HG03139 (cell line): ENCODE data around the gene LILRB4.
"Not testable (repeated sequence)": the region's sequence is repeated elsewhere in the genome, so short reads cannot be mapped to it uniquely, and the experiment has no call there.

Experiments
- ATAC-seq: cut with Tn5 transposase; IDR thresholded peaks from one replicate; pipeline ENCODE4 v1.9.1; 2021; ENCODE audit not compliant: unreplicated experiment

Gene LILRB4

DNA sequence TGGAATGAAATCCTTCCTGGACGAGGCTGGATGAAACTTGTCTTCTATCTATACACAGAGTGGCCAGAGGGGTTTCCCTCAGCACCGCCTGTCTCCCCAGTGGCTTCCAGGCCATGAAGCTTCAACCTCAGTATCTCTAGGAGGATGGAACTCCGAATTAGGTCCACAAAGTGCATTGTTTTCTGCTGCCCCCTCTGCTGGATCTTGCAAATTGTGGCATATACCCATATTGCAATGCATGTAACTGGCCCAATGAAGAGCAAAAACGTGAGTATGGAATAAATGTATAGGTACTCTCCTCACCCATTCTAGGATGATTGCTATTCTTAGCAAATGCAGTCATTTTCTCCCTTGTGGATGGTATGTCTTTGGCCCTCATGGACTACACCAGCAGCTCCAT lies 14.7 kb upstream of the LILRB4 start:
- ATAC-seq = no peak

DNA sequence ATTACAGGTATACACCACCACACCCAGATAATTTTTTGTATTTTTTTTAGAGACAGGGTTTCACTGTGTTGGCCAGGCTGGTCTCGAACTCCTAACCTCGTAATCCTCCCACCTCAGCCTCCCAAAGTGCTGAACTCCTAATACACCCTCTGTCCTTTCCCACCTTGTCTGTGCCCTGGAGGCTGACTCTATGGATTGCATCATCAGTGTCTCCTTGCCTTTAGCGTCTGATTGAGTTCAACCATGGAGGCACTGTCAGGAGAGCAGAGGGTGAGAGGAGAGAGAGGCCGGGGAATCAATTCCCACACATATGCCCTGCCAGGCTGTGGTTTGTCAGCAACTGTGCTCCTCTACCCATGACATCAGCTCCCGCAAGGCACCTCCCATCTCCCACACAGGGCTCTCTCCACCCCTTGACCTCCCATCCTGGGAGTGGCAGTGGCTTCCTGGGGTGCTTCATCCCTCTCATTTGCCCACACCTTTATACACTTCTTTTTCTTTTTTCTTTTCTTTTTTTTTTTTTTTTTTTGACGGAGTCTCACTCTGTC lies 12.6 kb upstream of the LILRB4 start:
- no peak for ATAC-seq

DNA sequence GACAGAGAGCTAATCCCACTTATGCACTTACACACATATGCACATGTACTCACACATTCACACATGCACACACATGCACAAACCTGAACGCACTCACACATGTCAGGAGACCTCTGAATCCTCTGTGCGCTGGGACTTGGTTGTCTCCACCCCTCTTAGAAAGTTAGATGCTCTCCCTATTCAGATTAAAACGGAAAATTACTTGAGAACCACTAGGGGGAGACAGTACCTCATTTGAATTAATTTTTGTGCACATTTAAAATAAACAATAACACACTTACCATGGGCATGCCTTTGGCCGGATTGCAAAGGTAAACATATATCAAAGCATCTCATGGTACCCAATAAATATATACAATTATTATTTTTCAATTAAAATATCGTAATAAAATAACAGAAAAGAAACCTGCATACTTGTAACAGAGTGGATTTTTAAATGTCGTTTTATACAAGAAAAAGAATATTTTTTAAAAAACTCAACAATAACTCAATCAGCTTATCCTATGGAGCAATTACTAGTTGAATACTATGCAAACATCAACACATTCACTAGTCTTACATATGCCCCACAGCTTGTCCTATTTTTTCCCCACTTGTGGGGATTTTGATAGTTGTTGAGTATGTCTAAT lies 9.5 kb upstream of the LILRB4 start:
- no peak for ATAC-seq

DNA sequence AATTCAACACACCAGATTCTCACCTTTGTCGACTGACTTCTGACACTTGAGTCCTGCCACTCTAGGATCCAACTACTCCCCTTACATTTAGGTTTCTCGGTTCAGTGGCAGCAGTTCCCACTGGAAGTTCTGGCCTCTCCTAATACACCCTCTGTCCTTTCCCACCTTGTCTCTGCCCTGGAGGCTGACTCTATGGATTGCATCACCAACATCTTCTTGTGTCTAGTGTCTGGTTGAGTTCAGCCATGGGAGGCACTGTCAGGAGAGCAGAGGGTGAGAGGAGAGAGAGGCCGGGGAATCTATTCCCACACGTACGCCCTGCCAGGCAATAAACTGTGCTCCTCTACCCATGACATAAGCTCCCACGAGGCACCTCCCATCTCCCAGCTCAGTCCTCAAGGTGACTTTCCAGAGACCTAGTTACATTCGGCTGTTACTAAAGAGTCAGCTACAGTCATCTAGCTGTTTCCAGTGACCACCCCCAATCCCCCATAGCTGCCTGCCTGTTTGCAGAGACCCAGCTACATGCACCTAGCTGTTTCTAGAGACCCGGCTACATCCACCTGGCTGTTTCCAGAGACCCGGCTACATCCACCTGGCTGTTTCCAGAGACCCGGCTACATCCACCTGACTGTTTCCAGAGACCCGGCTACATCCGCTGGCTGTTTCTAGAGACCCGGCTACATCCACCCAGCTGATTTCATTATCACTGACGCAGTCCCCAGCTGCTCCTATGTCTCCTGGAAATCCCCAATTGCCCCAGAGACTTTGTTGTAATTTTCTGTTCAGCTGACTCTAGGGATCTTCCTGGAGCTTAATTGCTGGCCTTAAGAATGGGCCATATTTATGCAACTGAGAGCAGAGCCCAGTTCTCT lies 8.1 kb upstream of the LILRB4 start:
- ATAC-seq = no peak

DNA sequence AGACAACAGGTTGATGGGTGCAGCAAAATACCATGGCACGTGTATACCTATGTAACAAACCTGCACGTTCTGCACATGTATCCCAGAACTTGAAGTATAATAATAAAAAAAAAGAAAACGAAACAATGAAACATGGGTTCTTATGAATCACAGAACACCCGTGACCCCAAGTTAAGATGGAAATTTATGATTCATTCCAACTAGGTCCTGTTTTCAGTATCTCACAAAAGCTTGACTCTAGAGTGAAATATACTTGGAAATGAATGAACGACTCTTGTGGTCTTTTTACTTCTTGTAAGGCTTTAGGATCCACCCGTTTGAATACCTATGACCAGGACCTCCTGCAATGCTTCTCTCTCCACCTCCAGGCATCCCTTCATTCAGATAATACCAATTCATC lies 3.5 kb upstream of the LILRB4 start:
- no peak for ATAC-seq

DNA sequence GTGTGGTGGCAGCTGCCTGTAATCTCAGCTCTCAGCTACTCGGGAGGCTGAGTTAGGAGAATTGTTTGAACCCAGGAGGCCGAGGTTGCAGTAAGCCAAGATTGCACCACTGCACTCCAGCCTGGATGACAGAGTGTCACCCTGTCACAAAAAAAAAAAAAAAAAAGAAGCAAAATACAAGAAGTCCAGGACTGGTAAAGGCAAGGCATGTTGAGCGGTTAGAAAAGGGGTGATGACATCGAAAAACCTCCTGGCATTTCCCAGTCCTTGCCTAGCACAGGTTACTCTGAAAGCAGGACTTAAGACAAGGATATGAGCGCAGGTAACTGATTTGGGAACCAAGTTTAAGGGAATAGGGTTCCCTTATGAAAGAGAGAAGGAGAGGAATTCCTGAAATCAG lies 2.5 kb upstream of the LILRB4 start:
- no peak for ATAC-seq

DNA sequence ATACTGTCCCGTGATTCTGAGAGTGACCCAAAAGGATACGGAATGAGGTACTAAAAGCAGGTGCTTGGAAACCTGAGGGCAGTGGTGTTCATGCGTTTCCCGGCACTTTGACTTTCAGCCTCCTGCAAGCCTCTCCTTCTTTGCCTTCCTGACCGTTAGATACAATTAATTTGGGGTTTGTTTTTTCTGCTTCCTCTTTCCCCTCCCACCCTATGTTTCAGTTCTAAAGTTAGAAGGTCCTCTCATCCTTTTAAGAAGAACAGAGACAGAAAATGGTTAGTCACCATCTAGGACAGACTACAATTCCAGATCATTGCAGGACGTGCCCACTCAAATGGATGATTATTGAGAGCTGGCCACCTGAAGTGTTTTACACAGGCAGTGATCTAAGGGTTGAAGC lies 1.8 kb upstream of the LILRB4 start:
- ATAC-seq = no peak

DNA sequence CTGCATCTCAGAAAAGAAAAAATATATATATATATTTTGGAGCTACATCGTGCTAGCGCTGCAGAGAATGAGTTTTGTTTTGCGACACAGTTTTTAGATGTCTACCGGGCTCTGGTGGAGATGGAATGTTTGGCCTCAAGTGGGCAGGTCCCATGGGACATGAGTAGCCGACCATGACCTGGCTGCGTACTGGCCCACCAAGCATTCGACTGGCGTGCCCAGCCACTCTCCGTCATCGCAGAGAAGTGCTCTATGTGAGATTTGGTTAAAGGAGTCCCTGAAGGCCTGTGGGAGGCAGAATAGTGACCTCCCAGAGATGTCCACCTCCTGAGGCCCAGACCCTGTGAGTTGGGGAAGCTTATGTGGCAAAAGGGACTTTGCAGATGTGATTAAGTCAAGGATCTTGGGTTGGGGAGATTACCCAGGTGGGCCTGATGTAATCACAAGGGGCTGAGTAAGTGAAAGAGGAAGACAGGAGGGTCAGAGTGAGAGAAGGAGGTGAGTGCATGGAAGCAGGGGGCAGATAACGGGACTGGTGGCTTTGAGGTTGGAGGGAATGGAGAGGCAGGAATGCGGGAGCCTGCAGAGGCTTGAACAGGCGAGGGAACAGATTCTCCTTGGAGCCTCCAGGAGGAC lies 821 bp upstream of the LILRB4 start:
- ATAC-seq = no peak

DNA sequence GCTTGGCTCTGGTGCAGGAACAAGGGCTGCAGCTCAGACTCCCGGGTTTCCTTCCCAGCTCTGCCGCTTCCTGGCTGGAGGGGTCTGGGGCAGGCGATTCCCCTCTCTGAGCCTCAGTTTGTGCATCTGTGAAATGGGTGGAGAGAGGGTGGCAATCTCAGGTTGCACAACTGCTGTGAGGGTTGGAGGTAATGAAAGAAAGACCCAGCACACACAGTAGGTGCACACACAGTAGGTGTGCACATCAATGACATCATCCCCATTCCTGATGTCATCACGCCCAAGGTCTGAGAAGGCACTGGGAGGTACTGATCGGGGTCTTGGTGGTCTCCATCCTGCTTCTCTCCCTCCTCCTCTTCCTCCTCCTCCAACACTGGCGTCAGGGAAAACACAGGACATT lies 2.7 kb downstream of the LILRB4 start:
- no peak for ATAC-seq

DNA sequence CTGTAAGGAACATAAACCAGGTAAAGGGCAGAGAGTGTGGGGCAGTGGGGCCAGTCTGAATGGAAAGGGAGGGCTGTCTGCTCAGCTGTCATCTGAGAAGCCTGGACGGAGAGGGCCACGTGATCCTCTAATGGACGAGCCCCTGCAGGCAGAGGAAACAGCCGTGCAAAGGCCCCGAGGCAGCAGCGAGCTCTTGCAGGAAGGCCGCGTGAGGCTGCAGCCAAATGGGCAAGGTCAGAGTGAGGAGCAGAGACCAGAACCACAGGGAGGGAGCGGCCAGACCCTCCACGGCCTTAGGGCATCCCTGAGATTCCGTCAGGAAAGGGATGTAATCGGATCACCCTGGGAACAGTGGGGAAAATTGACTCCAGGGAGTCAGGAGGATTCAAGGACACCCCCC lies 4.4 kb downstream of the LILRB4 start:
- no peak for ATAC-seq

DNA sequence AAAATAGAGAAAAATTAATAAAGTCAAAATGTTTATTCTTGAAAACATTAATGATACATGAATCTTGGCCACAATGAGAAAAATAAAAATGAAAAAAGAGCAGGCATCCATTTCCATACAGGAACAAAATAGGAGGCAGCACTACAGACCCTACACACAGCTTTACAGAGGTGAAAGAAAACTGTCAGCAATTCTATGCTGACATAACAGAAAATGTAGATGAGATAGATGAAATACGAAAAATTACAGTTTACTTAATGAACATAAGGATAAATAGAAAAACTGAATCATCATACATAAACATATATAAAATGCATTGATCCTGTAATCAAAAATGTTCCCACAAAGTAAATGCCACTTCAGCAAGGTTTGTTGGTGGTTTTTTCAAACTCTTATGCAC lies 5.6 kb downstream of the LILRB4 start:
- no peak for ATAC-seq

DNA sequence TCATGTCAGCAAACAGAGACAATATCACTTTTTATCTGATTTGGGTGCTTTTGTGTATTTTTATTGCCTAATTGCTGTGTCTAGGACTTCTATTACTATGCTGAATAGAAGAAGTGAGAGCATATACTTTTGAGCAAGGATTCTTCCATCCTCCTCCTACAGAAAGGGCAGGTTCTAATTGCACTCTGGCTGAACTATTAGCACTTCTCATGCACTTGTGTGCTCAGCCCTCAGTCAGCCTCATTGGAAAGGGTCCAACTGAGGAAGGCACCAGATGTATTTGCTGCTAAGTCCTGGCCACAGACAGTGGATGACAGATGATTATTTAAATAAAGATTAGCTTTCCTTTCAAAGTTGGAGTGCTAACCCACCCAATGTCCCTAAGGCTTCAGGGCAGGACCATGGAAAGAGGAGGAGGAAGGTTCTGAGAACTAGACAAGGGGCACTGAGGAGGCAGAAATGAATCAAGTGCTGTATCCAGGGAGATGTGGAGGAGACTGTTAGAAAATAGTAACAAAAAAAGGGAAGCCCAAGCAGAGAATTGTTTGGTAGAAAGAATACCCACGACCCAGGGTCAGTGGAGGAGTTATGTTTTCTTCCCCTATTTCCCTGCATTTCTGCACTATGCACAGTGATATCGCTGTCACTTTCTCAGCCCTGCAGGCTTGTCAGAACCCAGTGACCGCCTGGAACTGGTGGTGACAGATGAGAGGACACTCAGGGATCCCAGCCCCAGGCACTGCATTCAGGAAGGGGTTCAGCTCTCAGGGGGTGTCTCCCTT lies 8.0 kb downstream of the LILRB4 start:
- ATAC-seq = no peak

DNA sequence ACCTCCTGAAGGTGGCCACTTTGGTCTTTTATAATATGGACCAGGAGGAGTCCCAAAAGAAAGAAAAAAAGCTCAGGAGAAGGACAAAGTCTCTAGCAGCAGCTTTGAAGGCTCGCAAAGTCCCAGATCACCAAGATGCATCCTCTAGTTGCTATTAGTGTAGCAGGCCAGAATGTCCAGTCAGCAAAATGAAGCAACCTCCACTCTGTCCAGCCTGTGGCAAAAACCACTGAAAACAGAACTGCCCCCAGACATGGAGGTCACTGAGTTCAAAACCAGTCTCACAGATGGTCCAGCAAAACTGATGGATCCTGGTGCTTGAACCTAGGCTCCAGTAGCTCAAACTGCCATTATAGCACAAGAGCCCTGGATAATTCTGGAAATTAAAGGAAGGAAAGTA lies 10.4 kb downstream of the LILRB4 start:
- ATAC-seq = no peak

DNA sequence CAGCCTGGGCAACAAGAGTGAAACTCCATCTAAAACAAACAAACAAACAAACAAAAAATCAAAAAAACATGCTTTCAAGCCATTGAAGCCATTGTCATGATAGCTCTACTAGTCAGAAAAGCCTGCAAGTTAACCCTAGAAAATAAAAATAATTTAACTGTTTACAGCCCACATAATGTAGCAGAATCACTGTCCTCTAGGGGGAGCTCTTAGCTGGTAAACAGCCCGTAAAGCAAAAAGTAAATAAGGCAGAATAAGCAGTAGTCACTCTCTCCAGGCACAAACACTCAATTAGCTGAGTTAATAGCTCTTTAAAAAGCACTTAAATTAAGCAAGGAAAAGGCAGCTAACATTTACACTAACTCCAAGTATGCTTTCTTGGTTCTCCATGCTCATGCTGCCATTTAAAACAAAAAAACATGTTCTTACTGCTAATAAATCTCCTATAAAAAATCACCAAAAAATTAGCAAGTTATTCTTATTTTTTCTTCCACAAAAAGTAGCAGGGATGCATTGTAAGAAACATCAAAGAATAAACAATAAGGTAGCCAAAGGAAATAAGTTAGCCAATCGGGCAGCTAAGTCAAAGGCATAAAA lies 11.3 kb downstream of the LILRB4 start:
- ATAC-seq = no peak

DNA sequence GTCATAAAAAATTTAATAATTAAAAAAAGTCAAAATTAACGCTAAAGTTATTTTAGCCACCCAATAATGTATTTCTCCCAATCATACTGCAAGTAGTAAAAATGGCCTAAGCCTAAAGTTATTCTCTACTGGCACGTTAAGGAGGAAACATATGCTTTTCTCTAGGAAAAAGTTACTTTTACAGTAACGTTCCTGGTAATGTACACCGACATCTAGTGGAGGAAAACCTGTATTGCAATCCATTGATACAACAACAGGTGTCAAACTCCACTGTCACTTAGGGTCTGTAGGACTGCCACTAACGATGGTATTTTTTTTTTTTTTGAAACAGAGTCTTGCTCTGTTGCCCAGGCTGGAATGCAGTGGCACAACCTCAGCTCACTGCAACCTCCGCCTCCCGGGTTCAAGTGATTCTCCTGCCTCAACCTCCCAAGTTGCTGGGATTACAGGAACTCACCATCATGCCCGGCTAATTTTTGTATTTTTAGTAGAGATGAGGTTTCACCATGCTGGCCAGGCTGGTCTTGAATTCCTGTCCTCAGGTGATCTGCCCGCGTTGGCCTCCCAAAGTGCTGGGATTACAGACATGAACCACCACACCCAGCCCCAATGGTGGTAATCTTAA lies 13.5 kb downstream of the LILRB4 start:
- ATAC-seq = not testable (repeated sequence)

DNA sequence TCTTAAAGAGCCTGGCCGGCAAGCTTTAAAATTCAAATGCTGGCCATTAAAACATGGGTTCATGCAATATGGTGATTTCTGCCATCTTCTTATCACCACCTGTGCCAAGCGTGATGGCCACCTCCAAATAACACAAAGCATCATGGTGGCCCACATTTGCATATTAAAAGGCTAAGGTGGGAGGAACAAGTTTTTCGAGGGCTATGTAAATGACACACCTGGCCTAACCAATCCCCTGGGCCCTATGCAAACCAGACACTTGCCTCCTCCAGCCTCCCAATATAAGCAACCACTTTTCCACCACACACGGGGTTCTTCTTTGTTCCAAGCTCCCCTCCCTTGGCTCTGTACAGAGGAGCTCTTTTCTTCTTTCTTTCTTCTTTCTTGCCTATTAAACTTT lies 14.4 kb downstream of the LILRB4 start:
- no peak for ATAC-seq

DNA sequence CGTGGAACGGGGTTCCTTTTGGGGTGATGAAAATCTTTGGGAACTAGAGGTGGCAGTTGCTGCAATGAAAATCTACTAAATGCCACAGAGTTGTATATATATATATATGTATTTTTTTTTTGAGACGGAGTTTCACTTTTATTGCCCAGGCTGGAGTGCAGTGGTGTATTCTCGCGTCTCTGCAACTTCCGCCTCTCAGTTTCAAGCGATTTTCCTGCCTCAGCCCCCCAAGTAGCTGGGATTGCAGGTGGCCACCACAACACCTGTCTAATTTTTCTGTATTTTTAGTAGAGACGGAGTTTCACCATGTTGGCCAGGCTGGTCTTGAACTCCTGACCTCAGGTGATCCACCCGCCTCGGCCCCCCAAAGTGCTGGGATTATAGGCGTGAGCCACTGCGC lies 18.8 kb downstream of the LILRB4 start:
- not testable (repeated sequence) for ATAC-seq

DNA sequence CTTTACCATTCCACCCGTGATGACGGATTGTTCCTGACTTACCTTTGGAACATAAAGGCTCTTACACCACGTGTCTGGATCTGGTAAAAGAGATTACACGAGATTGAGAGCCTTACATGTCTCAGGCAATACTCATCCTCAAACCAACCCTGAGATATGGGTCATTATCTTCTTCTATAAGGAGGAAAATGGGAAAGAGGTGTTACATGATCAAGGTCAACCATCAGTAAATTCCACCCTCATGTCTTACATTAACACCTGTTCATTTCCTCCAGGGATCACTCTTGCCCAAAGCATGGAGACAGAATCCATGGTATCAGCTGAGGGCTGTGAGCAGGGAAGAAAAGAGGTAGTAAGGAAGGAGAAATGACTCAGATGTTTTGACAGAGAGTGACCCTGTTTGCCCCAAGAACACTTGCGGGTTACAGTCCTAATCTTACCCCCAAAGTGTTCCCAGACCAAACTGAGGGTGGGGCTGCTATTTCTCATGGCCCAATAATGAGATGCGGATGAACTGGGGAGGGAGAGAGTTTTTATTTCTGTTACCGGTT lies 19.6 kb downstream of the LILRB4 start:
- ATAC-seq = no peak

DNA sequence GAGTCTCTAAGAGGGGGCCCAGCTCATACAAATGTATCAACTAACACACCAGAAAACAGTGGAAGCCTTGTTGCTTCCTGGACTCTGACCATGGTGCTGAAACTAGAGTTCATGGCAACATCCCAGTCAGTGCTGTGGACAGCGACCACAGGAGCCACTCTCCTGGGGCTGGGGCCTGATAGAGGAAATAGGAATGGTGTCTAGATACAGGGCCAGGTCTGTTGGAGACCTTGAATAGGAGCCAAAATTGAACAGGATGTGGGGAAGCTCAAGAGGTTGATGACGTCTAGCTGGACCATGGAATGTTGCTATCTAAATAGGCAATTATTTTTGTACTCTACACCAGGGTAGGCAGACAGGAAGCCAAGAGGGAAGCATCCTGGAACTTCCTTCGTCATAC lies 21.7 kb downstream of the LILRB4 start:
- no peak for ATAC-seq
